K562 (cell line): ENCODE measurements around the gene MON1A. TPM values are rescaled to one million over a fixed set of nuclear protein-coding genes. Genes with fewer than 3 reads are reported as not detected.

Experiments
- ATAC-seq: fragments of 200-7000 bp; cut with Tn5 transposase; 3 replicates; pipeline ENCODE4 v1.9.1; 2020; ENCODE audit warnings: moderate library complexity
- BruUV-seq: library from RNA; stranded (reverse); fragments of 400-500 nt; replicated peaks from 2 replicates; lab custom pipeline; 2021; lab: Mats Ljungman, UMichigan
- CTCF ChIA-PET: fragments of 300-600 bp; formaldehyde crosslinking; extraction: SDS; loops from one replicate; lab custom pipeline; 2021; ENCODE audit warnings: low intra/inter-chr PET ratio; lab: Yijun Ruan, JAX
- POLR2A ChIA-PET: fragments of 300-600, 350-650 bp; sonication (Branson Sonifier 250); formaldehyde crosslinking; extraction: SDS; loops from one replicate; lab custom pipeline; 2021; ENCODE audit warnings: antibody characterized with exemption, inconsistent platforms; lab: Yijun Ruan, JAX
- DNase-seq, 4 experiments: peaks; one replicate each; pipeline versions ENCODE4 v3.0.0 to v3.0.0-alpha.2; 2011 to 2018; ENCODE audit warnings: low spot score in 3 of 4, mixed read lengths in 3 of 4; ENCODE audit errors: extremely low read depth in 1 of 4
- FAIRE-seq: peaks from 2 replicates; lab custom pipeline; 2011; peaks lifted over from hg19 to GRCh38; lab: Jason Lieb, UNC
- H2AFZ ChIP-seq: 2 replicates; pipeline ENCODE4 v1.6.0; 2011; ENCODE audit warnings: low read depth, low read length, control low read depth, inconsistent platforms
- H3K27ac ChIP-seq: fragments of 200-600 bp; 3 replicates; pipeline ENCODE4 v1.8.0; 2011; ENCODE audit warnings: low read depth, mild to moderate bottlenecking, control low read depth, inconsistent platforms, low read length, moderate library complexity, mixed read lengths; ENCODE audit errors: extremely low read depth
- H3K27me3 ChIP-seq, 2 experiments: fragments of 300-600 bp in 1 of 2; 2 replicates in 1 of 2; 3 replicates in 1 of 2; pipeline versions ENCODE4 v1.6.0 to v1.8.0; 2011; ENCODE audit warnings: inconsistent platforms in 2 of 2, low read length in 2 of 2, mild to moderate bottlenecking in 1 of 2, mixed read lengths in 1 of 2, moderate library complexity in 1 of 2; ENCODE audit not compliant: control insufficient read depth in 2 of 2, insufficient read depth in 2 of 2
- H3K36me3 ChIP-seq: fragments of 300-600 bp; 3 replicates; pipeline ENCODE4 v1.8.0; 2011; ENCODE audit warnings: mild to moderate bottlenecking, low read length, inconsistent platforms; ENCODE audit not compliant: control insufficient read depth, insufficient read depth
- H3K4me1 ChIP-seq, 2 experiments: fragments of 200-600 bp in 1 of 2; replicated peaks in 1 of 2; 2 replicates in 1 of 2; 3 replicates in 1 of 2; pipeline versions ENCODE4 v1.5.1 to v1.8.0; 2011; ENCODE audit warnings: inconsistent platforms in 2 of 2, low read length in 2 of 2, mild to moderate bottlenecking in 1 of 2, mixed read lengths in 1 of 2, moderate library complexity in 1 of 2; ENCODE audit not compliant: control insufficient read depth in 2 of 2, insufficient read depth in 2 of 2
- H3K4me2 ChIP-seq: 2 replicates; pipeline ENCODE4 v1.6.1; 2011; ENCODE audit warnings: low read length, control low read depth, inconsistent platforms, mixed read lengths; ENCODE audit not compliant: insufficient read depth
- H3K4me3 ChIP-seq: fragments of 200-600 bp; sonication (generic), shearing (Covaris generic); 2 replicates; pipeline ENCODE4 v1.5.1; 2016; ENCODE audit warnings: control low read depth, inconsistent platforms
- H3K79me2 ChIP-seq: fragments of 200-600 bp; 3 replicates; pipeline ENCODE4 v1.8.0; 2011; ENCODE audit warnings: low read length, inconsistent platforms; ENCODE audit not compliant: control insufficient read depth, insufficient read depth
- H3K9ac ChIP-seq, 2 experiments: 2 replicates each; pipeline versions ENCODE4 v1.6.0 to v1.6.1; 2011; ENCODE audit warnings: low read depth in 2 of 2, low read length in 2 of 2, control low read depth in 1 of 2, inconsistent platforms in 1 of 2, mild to moderate bottlenecking in 1 of 2, mixed read lengths in 1 of 2; ENCODE audit not compliant: insufficient read depth in 1 of 2
- H3K9me1 ChIP-seq: one replicate; pipeline ENCODE4 v1.6.0; 2011; ENCODE audit warnings: inconsistent platforms, mild to moderate bottlenecking, low read length, moderate library complexity; ENCODE audit not compliant: control insufficient read depth, insufficient read depth
- H3K9me3 ChIP-seq: replicated peaks from 2 replicates; pipeline ENCODE4 v1.5.1; 2011; ENCODE audit warnings: low read depth, low read length, inconsistent platforms; ENCODE audit not compliant: control insufficient read depth, insufficient read depth
- H4K20me1 ChIP-seq: replicated peaks from 2 replicates; pipeline ENCODE4 v1.6.1; 2011; ENCODE audit warnings: low read length, inconsistent platforms, mixed read lengths; ENCODE audit not compliant: control insufficient read depth, insufficient read depth
- CCAR2 ChIP-seq: fragments of 200-400 bp; formaldehyde crosslinking; IDR thresholded peaks from 2 replicates; pipeline ENCODE4 v1.6.1; 2017; ENCODE audit warnings: mild to moderate bottlenecking, low read depth, low read length
- CTBP1 ChIP-seq: fragments of 450-650 bp; IDR thresholded peaks from 2 replicates; pipeline ENCODE4 v1.6.1; 2016; ENCODE audit warnings: borderline replicate concordance
- ETV6 ChIP-seq, 3 experiments: fragments of 150-350 bp in 1 of 3; sonication (generic) in 1 of 3; formaldehyde crosslinking in 1 of 3; IDR thresholded peaks; 2 replicates each; pipeline versions ENCODE4 v1.6.1 to v1.8.0; 2014 to 2022; ENCODE audit warnings: borderline replicate concordance in 2 of 3, low read depth in 2 of 3, antibody characterized with exemption in 1 of 3, low read length in 1 of 3, mild to moderate bottlenecking in 1 of 3, missing genetic modification reagents in 1 of 3
- GTF3C2 ChIP-seq: IDR thresholded peaks from 3 replicates; pipeline ENCODE4 v1.6.1; 2011; ENCODE audit warnings: borderline replicate concordance, mild to moderate bottlenecking, moderate library complexity; ENCODE audit not compliant: insufficient read length; ENCODE audit errors: extremely low read depth
- JUN ChIP-seq, 2 experiments: sonication (generic) in 1 of 2; formaldehyde crosslinking in 1 of 2; IDR thresholded peaks; 2 replicates each; pipeline versions ENCODE4 v1.6.1 to v1.8.0; 2012 to 2022; ENCODE audit warnings: borderline replicate concordance in 2 of 2, mild to moderate bottlenecking in 2 of 2, improper control_type of control experiment in 1 of 2, low read depth in 1 of 2, low read length in 1 of 2, missing genetic modification reagents in 1 of 2
- MIER1 ChIP-seq: fragments of 450-650 bp; IDR thresholded peaks from 2 replicates; pipeline ENCODE4 v1.6.1; 2016; ENCODE audit warnings: antibody characterized with exemption, mild to moderate bottlenecking, low read depth
- MTF1 ChIP-seq: fragments of 250-450 bp; sonication (Bioruptor Pico); IDR thresholded peaks from 2 replicates; pipeline ENCODE4 v1.9.0; 2021; ENCODE audit warnings: moderate library complexity, mild to moderate bottlenecking, inconsistent platforms, borderline replicate concordance
- NR2C1 ChIP-seq, 2 experiments: fragments of 450-650 bp; IDR thresholded peaks; 2 replicates each; pipeline ENCODE4 v1.6.1; 2017; ENCODE audit warnings: mild to moderate bottlenecking in 2 of 2, antibody characterized with exemption in 1 of 2, inconsistent platforms in 1 of 2, missing compliant biosample characterization in 1 of 2, missing genetic modification characterization in 1 of 2
- POLR3G ChIP-seq: IDR thresholded peaks from 2 replicates; pipeline ENCODE4 v1.6.1; 2011; ENCODE audit not compliant: insufficient read length, insufficient replicate concordance; ENCODE audit errors: extremely low read depth
- SETDB1 ChIP-seq: IDR thresholded peaks from one replicate; pipeline ENCODE4 v1.6.1; 2012; ENCODE audit warnings: low read length, control low read depth, inconsistent platforms
- SP2 ChIP-seq: IDR thresholded peaks from 2 replicates; pipeline ENCODE4 v1.6.1; 2011; ENCODE audit warnings: mild to moderate bottlenecking, low read depth, low read length, moderate library complexity; ENCODE audit not compliant: poor library complexity, severe bottlenecking; ENCODE audit errors: extremely low read depth
- ZEB2 ChIP-seq: fragments of 450-650 bp; IDR thresholded peaks from 2 replicates; pipeline ENCODE4 v1.6.1; 2016
- WGBS: fragments of 100-300 bp; shearing (Covaris generic); methylation state at CpG from one replicate; pipeline ENCODE4 v1.1.6; 2016; ENCODE audit warnings: low coverage, mixed read lengths; ENCODE audit not compliant: insufficient coverage; ENCODE audit errors: missing lambda C conversion rate; 5-methylcytosine and 5-hydroxymethylcytosine counted together
- in situ Hi-C: fragments of 300-500 bp; cut with MboI; formaldehyde crosslinking; loops from 4 replicates; pipeline ENCODE4 v1.15.0; 2018; ENCODE audit warnings: inconsistent platforms, mixed read lengths
- intact Hi-C: fragments of 100-400 bp; cut with micrococcal nuclease; formaldehyde crosslinking; loops from 2 replicates; pipeline ENCODE4 v1.14.2; 2022
- polyA plus RNA-seq, 8 experiments: library from polyadenylated mRNA; depleted of rRNA in 4 of 8; stranded (reverse) in 5 of 8; unstranded in 3 of 8; fragments of >200 nt; fragmentation: Nextera tagmentation in 2 of 8; fragmentation: Illumina TruSeq in 1 of 8; extraction: Ambion mirVana in 2 of 8; extraction: Trizol in 1 of 8; gene quantifications; 2 replicates each; pipeline versions ENCODE4 v1.2.1 to v1.2.3, GENCODE V29; 2011 to 2014; ENCODE audit warnings: inconsistent platforms in 1 of 8, missing spikeins in 1 of 8
- total RNA-seq, 7 experiments: library from RNA; depleted of rRNA in 6 of 7; stranded (reverse); fragments of >200 nt in 6 of 7; fragmentation: Illumina TruSeq in 2 of 7; extraction: Trizol in 2 of 7; gene quantifications; 2 replicates each; pipeline versions ENCODE4 v1.2.1 to v1.2.3, GENCODE V29; 2011 to 2021; ENCODE audit warnings: low replicate concordance in 1 of 7
- TF ChIP-seq, protein P1 (sequence below): sonication (generic); formaldehyde crosslinking; IDR thresholded peaks from 2 replicates; pipeline ENCODE4 v1.9.0; 2022; ENCODE audit warnings: mild to moderate bottlenecking, missing genetic modification reagents
- TF ChIP-seq, protein P2 (sequence below), 3 experiments: fragments of 200-800 bp in 1 of 3; sonication (Bioruptor generic) in 1 of 3; sonication (generic) in 1 of 3; formaldehyde crosslinking in 1 of 3; IDR thresholded peaks; 2 replicates each; pipeline versions ENCODE4 v1.6.1 to v1.8.0; 2016 to 2022; ENCODE audit warnings: mild to moderate bottlenecking in 2 of 3, missing compliant biosample characterization in 2 of 3, missing genetic modification characterization in 2 of 3, missing genetic modification reagents in 1 of 3

Gene MON1A
- total and polyA plus RNA-seq, 9 of the 15 experiments (the other 6 are each of a cell fraction or from before 2014, with no cell fraction given), result 1.1 to 13.8 (median 6.8) TPM

- WGBS, result 25% methylated on average over 9 of the region's 15 CpGs
- TF ChIP-seq, protein P1, sequence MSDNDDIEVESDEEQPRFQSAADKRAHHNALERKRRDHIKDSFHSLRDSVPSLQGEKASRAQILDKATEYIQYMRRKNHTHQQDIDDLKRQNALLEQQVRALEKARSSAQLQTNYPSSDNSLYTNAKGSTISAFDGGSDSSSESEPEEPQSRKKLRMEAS, result peak; percentile 34; the same call in 1 of the 2 replicates
- no peak for TF ChIP-seq GTF3C2
- TF ChIP-seq SETDB1, result no peak
- no peak for TF ChIP-seq JUN (IDR thresholded peaks at IDR 0.05; ENCODE audit: borderline replicate concordance, low read depth, low read length)
- no peak for TF ChIP-seq JUN (CRISPR knock-in tag; IDR thresholded peaks at IDR 0.05; ENCODE audit: borderline replicate concordance)
- TF ChIP-seq NR2C1 (IDR thresholded peaks at IDR 0.05), result no peak
- no peak for TF ChIP-seq NR2C1 (tag; IDR thresholded peaks at IDR 0.05)
- TF ChIP-seq SP2, result no peak
- peak; percentile 64; the same call in 1 of the 2 replicates for TF ChIP-seq CTBP1
- TF ChIP-seq, protein P2, sequence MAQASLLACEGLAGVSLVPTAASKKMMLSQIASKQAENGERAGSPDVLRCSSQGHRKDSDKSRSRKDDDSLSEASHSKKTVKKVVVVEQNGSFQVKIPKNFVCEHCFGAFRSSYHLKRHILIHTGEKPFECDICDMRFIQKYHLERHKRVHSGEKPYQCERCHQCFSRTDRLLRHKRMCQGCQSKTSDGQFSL (CRISPR knock-in tag; IDR thresholded peaks at IDR 0.05), result no peak
- TF ChIP-seq, protein P2 (tag; IDR thresholded peaks at IDR 0.05), result 0 out of 4 replicates have a peak, but pooled peaks of 1 of the 2 experiments have one; percentile 33
- no peak for TF ChIP-seq MIER1
- TF ChIP-seq ZEB2, result peak; percentile 37; the same call in 1 of the 2 replicates
- no peak for TF ChIP-seq MTF1
- no peak for TF ChIP-seq CCAR2
- no peak for TF ChIP-seq POLR3G
- no peak for TF ChIP-seq ETV6 (IDR thresholded peaks at IDR 0.05; ENCODE audit: borderline replicate concordance in 1 of 2, low read depth in 2 of 2, low read length in 1 of 2)
- TF ChIP-seq ETV6 (CRISPR knock-in tag; IDR thresholded peaks at IDR 0.05; ENCODE audit: borderline replicate concordance), result 0 out of 2 replicates have a peak, but pooled peaks have one; percentile 21
Observed at GRCh38 chr3:49906073-49906743, 23.4 kb downstream of the MON1A start.

More at GRCh38 chr3:49906073-49906743, 23.4 kb downstream of the MON1A start:
- intact Hi-C loops (loop anchor here (1.0 to 10.0 kb wide), 4 partner anchors 65 to 351 kb away; partner anchors contain the start of genes BSN and INKA1), in situ Hi-C loops (no loop called here)
- Histone ChIP-seq H3K4me1 (peaks cover 37 to 73% of the 10 kb centered on the region in 2 experiments), H3K79me2 (peaks cover 27% of the 10 kb centered on the region), H3K9me1 (peaks cover 2% of the 10 kb centered on the region), H3K9me3 (no peaks in the 10 kb centered on the region), H3K36me3 (peaks cover 14% of the 10 kb centered on the region; the same call in 2 of the 3 replicates), H3K4me3 (peak overlapping the region; percentile 31), H3K4me2 (peak overlapping the region; percentile 75), H3K27me3 (no peaks in the 10 kb centered on the region), H3K9ac (peak overlapping the region; percentile 72 to 84), H4K20me1 (no peaks in the 10 kb centered on the region), H2AFZ (peak overlapping the region; percentile 69), H3K27ac (peak overlapping the region; percentile 82)
- ATAC-seq (peak; percentile 75), FAIRE-seq (peak; percentile 88), DNase-seq (peak; percentile 76 to 86 (median 80))
- ChIA-PET CTCF (interaction anchor here (0.7 to 1.4 kb wide), 2 partner anchors 65 to 203 kb away, joined by 3 to 7 read pairs; no protein-coding TSS in a partner anchor), POLR2A (interaction anchor here (1.2 kb wide), 1 partner anchor 19 kb away, joined by 3 read pairs; no protein-coding TSS in a partner anchor)
- BruUV-seq, result no TSS peak
